HCT116 (cell line): ENCODE measurements around the gene LRP4. TPM values are rescaled to one million over a fixed set of nuclear protein-coding genes. Genes with fewer than 3 reads are reported as not detected.

Experiments used
- ATAC-seq: fragments of 200-7000 bp; cut with Tn5 transposase; 2 replicates; pipeline ENCODE4 v1.9.1; 2020; ENCODE audit warnings: mild to moderate bottlenecking, moderate library complexity
- BruUV-seq: library from RNA; stranded (reverse); fragments of 400-500 nt; replicated peaks from 2 replicates; lab custom pipeline; 2021; lab: Mats Ljungman, UMichigan
- CTCF ChIA-PET: fragments of 300-600 bp; sonication (Branson Sonifier 250); formaldehyde crosslinking; loops from one replicate; lab custom pipeline; 2021; ENCODE audit warnings: antibody characterized with exemption; lab: Charles Lee
- POLR2A ChIA-PET: fragments of 300-600, 350-600 bp; sonication (Branson Sonifier 250); formaldehyde crosslinking; loops from one replicate; lab custom pipeline; 2021; ENCODE audit warnings: antibody characterized with exemption; lab: Charles Lee
- RAD21 ChIA-PET, 2 experiments: fragments of 300-600 bp; sonication (Branson Sonifier 250); formaldehyde crosslinking; loops; one replicate each; lab custom pipeline; 2023; ENCODE audit warnings: low total read pairs in 2 of 2; ENCODE audit not compliant: uncharacterized antibody in 2 of 2, unreplicated experiment in 2 of 2, low non-redundant PET in 1 of 2; lab: Charles Lee
- DNase-seq: peaks from one replicate; pipeline ENCODE4 v3.0.0-alpha.2; 2010; ENCODE audit warnings: low read depth, low spot score
- H2AFZ ChIP-seq: fragments of 200-600 bp; shearing (Covaris generic), sonication (generic); 2 replicates; pipeline ENCODE4 v1.6.1; 2017; ENCODE audit warnings: low read depth, mixed run types, mixed read lengths, antibody characterized with exemption, low read length; ENCODE audit not compliant: poor library complexity, severe bottlenecking
- H3K27ac ChIP-seq: 2 replicates; pipeline ENCODE4 v1.5.1; 2012; ENCODE audit warnings: low read depth, low read length
- H3K27me3 ChIP-seq: fragments of 200-600 bp; sonication (generic); 2 replicates; pipeline ENCODE4 v1.6.1; 2016; ENCODE audit warnings: mixed run types, low read length, mixed read lengths; ENCODE audit not compliant: insufficient read depth
- H3K36me3 ChIP-seq, 2 experiments: fragments of 200-500 bp in 1 of 2; fragments of 200-600 bp in 1 of 2; sonication (Bioruptor generic) in 1 of 2; sonication (generic) in 1 of 2; 2 replicates each; pipeline versions ENCODE4 v1.5.1 to v1.6.1; 2014 to 2016; ENCODE audit warnings: low read length in 2 of 2, inconsistent platforms in 1 of 2, mixed read lengths in 1 of 2, mixed run types in 1 of 2; ENCODE audit not compliant: insufficient read depth in 2 of 2, control insufficient read depth in 1 of 2
- H3K4me1 ChIP-seq, 2 experiments: fragments of 200-600 bp in 1 of 2; sonication (generic) in 1 of 2; 2 replicates each; pipeline versions ENCODE4 v1.5.1 to v1.6.1; 2012 to 2017; ENCODE audit warnings: low read length in 2 of 2, inconsistent platforms in 1 of 2, mild to moderate bottlenecking in 1 of 2, mixed read lengths in 1 of 2, mixed run types in 1 of 2, moderate library complexity in 1 of 2; ENCODE audit not compliant: insufficient read depth in 2 of 2, control insufficient read depth in 1 of 2
- H3K4me2 ChIP-seq: fragments of 200-600 bp; sonication (generic); 2 replicates; pipeline ENCODE4 v1.6.1; 2017; ENCODE audit warnings: mixed run types, low read length, mixed read lengths
- H3K4me3 ChIP-seq, 2 experiments: fragments of 200-600 bp in 1 of 2; sonication (generic) in 1 of 2; replicated peaks in 1 of 2; 2 replicates each; pipeline ENCODE4 v1.5.1; 2011 to 2016; ENCODE audit warnings: low read length in 2 of 2, control low read depth in 1 of 2, low read depth in 1 of 2, mild to moderate bottlenecking in 1 of 2, mixed read lengths in 1 of 2, mixed run types in 1 of 2
- H3K79me2 ChIP-seq: fragments of 200-600 bp; sonication (generic); 2 replicates; pipeline ENCODE4 v1.6.1; 2017; ENCODE audit warnings: mild to moderate bottlenecking, mixed run types, low read length, moderate library complexity, mixed read lengths; ENCODE audit not compliant: insufficient read depth
- H3K9ac ChIP-seq: fragments of 200-600 bp; sonication (generic); 2 replicates; pipeline ENCODE4 v1.6.1; 2016; ENCODE audit warnings: low read length, mixed read lengths
- H3K9me2 ChIP-seq: fragments of 200-600 bp; sonication (generic), shearing (Covaris generic); 2 replicates; pipeline ENCODE4 v1.6.1; 2017; ENCODE audit warnings: mixed run types, mild to moderate bottlenecking, moderate library complexity; ENCODE audit not compliant: insufficient read depth
- H3K9me3 ChIP-seq, 2 experiments: fragments of 200-500 bp in 1 of 2; fragments of 200-600 bp in 1 of 2; sonication (Bioruptor generic) in 1 of 2; sonication (generic) in 1 of 2; 2 replicates each; pipeline ENCODE4 v1.6.1; 2014 to 2017; ENCODE audit warnings: low read length in 2 of 2, mixed read lengths in 2 of 2, inconsistent platforms in 1 of 2, low read depth in 1 of 2, mild to moderate bottlenecking in 1 of 2, mixed run types in 1 of 2, moderate library complexity in 1 of 2; ENCODE audit not compliant: control insufficient read depth in 1 of 2, insufficient read depth in 1 of 2
- H4K20me1 ChIP-seq: fragments of 200-600 bp; sonication (generic), shearing (Covaris generic); 2 replicates; pipeline ENCODE4 v1.6.1; 2017; ENCODE audit warnings: mixed run types, mild to moderate bottlenecking, moderate library complexity; ENCODE audit not compliant: insufficient read depth
- CBX3 ChIP-seq: IDR thresholded peaks from 2 replicates; pipeline ENCODE4 v1.6.1; 2012; ENCODE audit warnings: low read depth
- CEBPB ChIP-seq: IDR thresholded peaks from 2 replicates; pipeline ENCODE4 v1.6.1; 2012; ENCODE audit warnings: low read depth
- EGR1 ChIP-seq: IDR thresholded peaks from 2 replicates; pipeline ENCODE4 v1.6.1; 2012; ENCODE audit warnings: low read depth
- ELF1 ChIP-seq: IDR thresholded peaks from 2 replicates; pipeline ENCODE4 v1.6.1; 2012; ENCODE audit warnings: low read depth, borderline replicate concordance
- EZH2 ChIP-seq: fragments of 200-600 bp; sonication (generic); IDR thresholded peaks from 2 replicates; pipeline ENCODE4 v1.6.1; 2017; ENCODE audit warnings: antibody characterized with exemption, mixed run types
- FOSL1 ChIP-seq: IDR thresholded peaks from 2 replicates; pipeline ENCODE4 v1.6.1; 2012; ENCODE audit warnings: low read depth
- JUND ChIP-seq: IDR thresholded peaks from 2 replicates; pipeline ENCODE4 v1.6.1; 2012
- POLR2A ChIP-seq: IDR thresholded peaks from 2 replicates; pipeline ENCODE4 v1.7.0; 2011; ENCODE audit warnings: borderline replicate concordance; ENCODE audit not compliant: insufficient read depth, insufficient read length; ENCODE audit errors: extremely low read depth
- POLR2AphosphoS5 ChIP-seq: IDR thresholded peaks from 2 replicates; pipeline ENCODE4 v1.6.1; 2011; ENCODE audit warnings: mild to moderate bottlenecking, low read depth, low read length, moderate library complexity
- SIN3A ChIP-seq: IDR thresholded peaks from 2 replicates; pipeline ENCODE4 v1.6.1; 2012; ENCODE audit warnings: low read depth
- SRF ChIP-seq: IDR thresholded peaks from 2 replicates; pipeline ENCODE4 v1.6.1; 2012; ENCODE audit warnings: low read depth
- TCF7L2 ChIP-seq: IDR thresholded peaks from 2 replicates; pipeline ENCODE4 v1.7.0; 2011; ENCODE audit warnings: borderline replicate concordance, inconsistent platforms; ENCODE audit not compliant: insufficient read depth, insufficient read length; ENCODE audit errors: extremely low read depth
- YY1 ChIP-seq: IDR thresholded peaks from 2 replicates; pipeline ENCODE4 v1.6.1; 2011; ENCODE audit warnings: low read length, low read depth, moderate library complexity, mild to moderate bottlenecking; ENCODE audit not compliant: insufficient replicate concordance; ENCODE audit errors: extremely low read depth
- ZFX ChIP-seq: fragments of 450-650 bp; IDR thresholded peaks from 2 replicates; pipeline ENCODE4 v1.6.1; 2017
- ZNF274 ChIP-seq: fragments of 200-500 bp; sonication (Bioruptor generic); IDR thresholded peaks from 2 replicates; pipeline ENCODE4 v1.6.1; 2014; ENCODE audit warnings: mild to moderate bottlenecking, low read depth, low read length, inconsistent platforms
- intact Hi-C: fragments of 100-400 bp; cut with micrococcal nuclease; formaldehyde crosslinking; loops from 2 replicates; pipeline ENCODE4 v1.10.0; 2022
- total RNA-seq: library from RNA; stranded (reverse); gene quantifications from one replicate; pipeline ENCODE4 v1.2.1, GENCODE V29; 2021; ENCODE audit not compliant: unreplicated experiment
- TF ChIP-seq, protein P1 (sequence below): IDR thresholded peaks from 2 replicates; pipeline ENCODE4 v1.6.1; 2012; ENCODE audit warnings: low read depth
- TF ChIP-seq, protein P2 (sequence below): IDR thresholded peaks from 2 replicates; pipeline ENCODE4 v1.6.1; 2011; ENCODE audit warnings: mild to moderate bottlenecking, low read length, moderate library complexity; ENCODE audit not compliant: insufficient replicate concordance; ENCODE audit errors: extremely low read depth
- TF ChIP-seq, protein P3 (sequence below): IDR thresholded peaks from 2 replicates; pipeline ENCODE4 v1.6.1; 2012
- TF ChIP-seq, protein P4 (sequence below): IDR thresholded peaks from 2 replicates; pipeline ENCODE4 v1.6.1; 2012
- TF ChIP-seq, protein P5 (sequence below), 3 experiments: fragments of 200-600 bp in 1 of 3; sonication (generic) in 1 of 3; IDR thresholded peaks in 2 of 3; conservative IDR thresholded peaks in 1 of 3; 2 replicates each; pipeline ENCODE4 v1.5.1; 2012 to 2017; ENCODE audit warnings: low read depth in 2 of 3, low read length in 2 of 3, antibody characterized with exemption in 1 of 3, borderline replicate concordance in 1 of 3, control low read depth in 1 of 3, mild to moderate bottlenecking in 1 of 3, mixed read lengths in 1 of 3, mixed run types in 1 of 3, moderate library complexity in 1 of 3; ENCODE audit not compliant: insufficient read depth in 1 of 3

The LRP4 gene
- total RNA-seq, 1 experiment from 2014 or later, result 7.4 TPM

DNA sequence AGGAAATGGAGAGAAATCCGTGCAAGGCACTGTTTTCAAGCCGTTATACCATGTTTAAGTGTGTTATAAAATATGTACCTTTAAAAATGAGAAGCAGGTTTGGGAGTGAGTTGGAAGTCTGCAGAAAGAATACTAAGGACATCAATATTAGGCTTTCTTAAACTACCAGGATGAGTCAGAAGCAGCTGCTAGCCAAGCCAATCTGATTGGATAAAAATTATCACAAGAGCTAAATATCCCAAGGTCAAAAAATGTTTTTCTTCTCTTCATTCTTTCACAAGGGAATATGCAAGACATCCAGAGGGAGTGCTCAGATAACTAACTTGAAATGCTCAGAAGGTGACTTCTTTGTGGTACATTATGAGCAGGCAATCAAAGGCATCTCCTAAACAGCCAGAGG, 53.0 kb downstream of the LRP4 start:
- H3K27ac ChIP-seq, result no peak overlapping the region
- H4K20me1 ChIP-seq, result no peaks in the 10 kb centered on the region; the same call in 1 of the 2 replicates
- no peak for ATAC-seq
- ChIA-PET RAD21 (no interaction called here), CTCF (no interaction called here), POLR2A (no interaction called here)
- no peak overlapping the region for H3K9ac ChIP-seq
- H3K27me3 ChIP-seq, result no peaks in the 10 kb centered on the region
- BruUV-seq, result no TSS peak
- TF ChIP-seq ELF1 (no peak), ZFX (no peak), POLR2AphosphoS5 (no peak), FOSL1 (no peak), SRF (no peak), YY1 (no peak), SIN3A (no peak), JUND (no peak), TCF7L2 (no peak), CEBPB (no peak), EGR1 (no peak), ZNF274 (no peak), CBX3 (no peak), POLR2A (no peak), EZH2 (no peak)
- TF ChIP-seq, protein P1, sequence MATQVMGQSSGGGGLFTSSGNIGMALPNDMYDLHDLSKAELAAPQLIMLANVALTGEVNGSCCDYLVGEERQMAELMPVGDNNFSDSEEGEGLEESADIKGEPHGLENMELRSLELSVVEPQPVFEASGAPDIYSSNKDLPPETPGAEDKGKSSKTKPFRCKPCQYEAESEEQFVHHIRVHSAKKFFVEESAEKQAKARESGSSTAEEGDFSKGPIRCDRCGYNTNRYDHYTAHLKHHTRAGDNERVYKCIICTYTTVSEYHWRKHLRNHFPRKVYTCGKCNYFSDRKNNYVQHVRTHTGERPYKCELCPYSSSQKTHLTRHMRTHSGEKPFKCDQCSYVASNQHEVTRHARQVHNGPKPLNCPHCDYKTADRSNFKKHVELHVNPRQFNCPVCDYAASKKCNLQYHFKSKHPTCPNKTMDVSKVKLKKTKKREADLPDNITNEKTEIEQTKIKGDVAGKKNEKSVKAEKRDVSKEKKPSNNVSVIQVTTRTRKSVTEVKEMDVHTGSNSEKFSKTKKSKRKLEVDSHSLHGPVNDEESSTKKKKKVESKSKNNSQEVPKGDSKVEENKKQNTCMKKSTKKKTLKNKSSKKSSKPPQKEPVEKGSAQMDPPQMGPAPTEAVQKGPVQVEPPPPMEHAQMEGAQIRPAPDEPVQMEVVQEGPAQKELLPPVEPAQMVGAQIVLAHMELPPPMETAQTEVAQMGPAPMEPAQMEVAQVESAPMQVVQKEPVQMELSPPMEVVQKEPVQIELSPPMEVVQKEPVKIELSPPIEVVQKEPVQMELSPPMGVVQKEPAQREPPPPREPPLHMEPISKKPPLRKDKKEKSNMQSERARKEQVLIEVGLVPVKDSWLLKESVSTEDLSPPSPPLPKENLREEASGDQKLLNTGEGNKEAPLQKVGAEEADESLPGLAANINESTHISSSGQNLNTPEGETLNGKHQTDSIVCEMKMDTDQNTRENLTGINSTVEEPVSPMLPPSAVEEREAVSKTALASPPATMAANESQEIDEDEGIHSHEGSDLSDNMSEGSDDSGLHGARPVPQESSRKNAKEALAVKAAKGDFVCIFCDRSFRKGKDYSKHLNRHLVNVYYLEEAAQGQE, result no peak
- TF ChIP-seq, protein P2, sequence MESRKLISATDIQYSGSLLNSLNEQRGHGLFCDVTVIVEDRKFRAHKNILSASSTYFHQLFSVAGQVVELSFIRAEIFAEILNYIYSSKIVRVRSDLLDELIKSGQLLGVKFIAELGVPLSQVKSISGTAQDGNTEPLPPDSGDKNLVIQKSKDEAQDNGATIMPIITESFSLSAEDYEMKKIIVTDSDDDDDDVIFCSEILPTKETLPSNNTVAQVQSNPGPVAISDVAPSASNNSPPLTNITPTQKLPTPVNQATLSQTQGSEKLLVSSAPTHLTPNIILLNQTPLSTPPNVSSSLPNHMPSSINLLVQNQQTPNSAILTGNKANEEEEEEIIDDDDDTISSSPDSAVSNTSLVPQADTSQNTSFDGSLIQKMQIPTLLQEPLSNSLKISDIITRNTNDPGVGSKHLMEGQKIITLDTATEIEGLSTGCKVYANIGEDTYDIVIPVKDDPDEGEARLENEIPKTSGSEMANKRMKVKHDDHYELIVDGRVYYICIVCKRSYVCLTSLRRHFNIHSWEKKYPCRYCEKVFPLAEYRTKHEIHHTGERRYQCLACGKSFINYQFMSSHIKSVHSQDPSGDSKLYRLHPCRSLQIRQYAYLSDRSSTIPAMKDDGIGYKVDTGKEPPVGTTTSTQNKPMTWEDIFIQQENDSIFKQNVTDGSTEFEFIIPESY, result no peak
- TF ChIP-seq, protein P3, sequence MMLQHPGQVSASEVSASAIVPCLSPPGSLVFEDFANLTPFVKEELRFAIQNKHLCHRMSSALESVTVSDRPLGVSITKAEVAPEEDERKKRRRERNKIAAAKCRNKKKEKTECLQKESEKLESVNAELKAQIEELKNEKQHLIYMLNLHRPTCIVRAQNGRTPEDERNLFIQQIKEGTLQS, result no peak
- TF ChIP-seq, protein P4, sequence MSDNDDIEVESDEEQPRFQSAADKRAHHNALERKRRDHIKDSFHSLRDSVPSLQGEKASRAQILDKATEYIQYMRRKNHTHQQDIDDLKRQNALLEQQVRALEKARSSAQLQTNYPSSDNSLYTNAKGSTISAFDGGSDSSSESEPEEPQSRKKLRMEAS, result no peak
- TF ChIP-seq, protein P5, sequence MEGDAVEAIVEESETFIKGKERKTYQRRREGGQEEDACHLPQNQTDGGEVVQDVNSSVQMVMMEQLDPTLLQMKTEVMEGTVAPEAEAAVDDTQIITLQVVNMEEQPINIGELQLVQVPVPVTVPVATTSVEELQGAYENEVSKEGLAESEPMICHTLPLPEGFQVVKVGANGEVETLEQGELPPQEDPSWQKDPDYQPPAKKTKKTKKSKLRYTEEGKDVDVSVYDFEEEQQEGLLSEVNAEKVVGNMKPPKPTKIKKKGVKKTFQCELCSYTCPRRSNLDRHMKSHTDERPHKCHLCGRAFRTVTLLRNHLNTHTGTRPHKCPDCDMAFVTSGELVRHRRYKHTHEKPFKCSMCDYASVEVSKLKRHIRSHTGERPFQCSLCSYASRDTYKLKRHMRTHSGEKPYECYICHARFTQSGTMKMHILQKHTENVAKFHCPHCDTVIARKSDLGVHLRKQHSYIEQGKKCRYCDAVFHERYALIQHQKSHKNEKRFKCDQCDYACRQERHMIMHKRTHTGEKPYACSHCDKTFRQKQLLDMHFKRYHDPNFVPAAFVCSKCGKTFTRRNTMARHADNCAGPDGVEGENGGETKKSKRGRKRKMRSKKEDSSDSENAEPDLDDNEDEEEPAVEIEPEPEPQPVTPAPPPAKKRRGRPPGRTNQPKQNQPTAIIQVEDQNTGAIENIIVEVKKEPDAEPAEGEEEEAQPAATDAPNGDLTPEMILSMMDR (IDR thresholded peaks at IDR 0.05 in 2 of 3, conservative IDR thresholded peaks at IDR 0.05 in 1 of 3; ENCODE audit: borderline replicate concordance in 1 of 3, insufficient read depth in 1 of 3, low read depth in 2 of 3, low read length in 2 of 3), result no peak
- intact Hi-C loops, result no loop called here
- no peak overlapping the region for H3K4me3 ChIP-seq
- no peak overlapping the region for H2AFZ ChIP-seq
- no peak for DNase-seq
- no peaks in the 10 kb centered on the region for H3K9me2 ChIP-seq
- H3K9me3 ChIP-seq, result no peaks in the 10 kb centered on the region
- peaks cover 0 to 8% of the 10 kb centered on the region in 2 experiments; a peak in 1 of 4 replicates for H3K36me3 ChIP-seq
- no peaks in the 10 kb centered on the region for H3K4me1 ChIP-seq
- no peak overlapping the region for H3K4me2 ChIP-seq
- H3K79me2 ChIP-seq, result no peaks in the 10 kb centered on the region
